Epithelial cell of proximal tubule (primary cell): ENCODE data around the gene MOCS2. TPM values are rescaled to one million over a fixed set of nuclear protein-coding genes. Genes with fewer than 3 reads are reported as not detected.
A peak's percentile ranks its signal among the peaks of the same experiment; 100 is the strongest.

Source experiments
- DNase-seq: peaks from one replicate; pipeline ENCODE4 v3.0.0-alpha.2; 2011; ENCODE audit warnings: low read depth
- H3K4me3 ChIP-seq: 2 replicates; pipeline ENCODE4 v1.5.1; 2011; ENCODE audit warnings: low read depth, mild to moderate bottlenecking, low read length
- CTCF ChIP-seq: conservative IDR thresholded peaks from 2 replicates; pipeline ENCODE4 v1.5.1; 2012; ENCODE audit warnings: low read depth, mild to moderate bottlenecking, low read length
- total RNA-seq: library from RNA; depleted of rRNA; stranded (reverse); fragments of >200 nt; gene quantifications from 2 replicates; pipeline ENCODE4 v1.2.3, GENCODE V29; 2015

MOCS2 gene
- total RNA-seq, 1 donor from 2014 or later: 39.8 TPM

- TF ChIP-seq CTCF: no peak
These were observed 17.0 kb upstream of the MOCS2 start for GRCh38 chr5:53126521-53126920.

GRCh38 chr5:53123702-53124101 lies 14.1 kb upstream of the MOCS2 start:
- no peak overlapping the region for H3K4me3 ChIP-seq
- no peak for TF ChIP-seq CTCF
- DNase-seq: no peak

More at GRCh38 chr5:53126521-53126920, 17.0 kb upstream of the MOCS2 start:
- no peak overlapping the region for H3K4me3 ChIP-seq
- DNase-seq: no peak

GRCh38 chr5:53120165-53120564 lies 10.6 kb upstream of the MOCS2 start:
- TF ChIP-seq CTCF: no peak
- DNase-seq: no peak
- H3K4me3 ChIP-seq: no peak overlapping the region

GRCh38 chr5:53118879-53119278 lies 9.3 kb upstream of the MOCS2 start:
- no peak overlapping the region for H3K4me3 ChIP-seq
- DNase-seq: no peak
- no peak for TF ChIP-seq CTCF

GRCh38 chr5:53116597-53116996 lies 7.0 kb upstream of the MOCS2 start:
- no peak for DNase-seq
- H3K4me3 ChIP-seq: no peak overlapping the region
- TF ChIP-seq CTCF: no peak

GRCh38 chr5:53114988-53115387 lies 5.4 kb upstream of the MOCS2 start:
- TF ChIP-seq CTCF: peak; percentile 49
- DNase-seq: no peak
- H3K4me3 ChIP-seq: no peak overlapping the region

GRCh38 chr5:53113947-53114346 lies 4.4 kb upstream of the MOCS2 start:
- no peak for DNase-seq
- H3K4me3 ChIP-seq: no peak overlapping the region
- TF ChIP-seq CTCF: no peak
